GM13976 (cell line): ENCODE measurements around the gene PKNOX2.

Experiments
- DNase-seq: peaks from one replicate; pipeline ENCODE4 v3.0.0; 2012; ENCODE audit warnings: low spot score
- in situ Hi-C: fragments of 300-500 bp; cut with MboI; formaldehyde crosslinking; loops from one replicate; pipeline ENCODE4 v1.12.0; 2022; ENCODE audit warnings: low sequenced_read_pairs, mixed read lengths, inconsistent platforms; ENCODE audit not compliant: unreplicated experiment
- TF ChIP-seq, protein P1 (sequence below): IDR thresholded peaks from 2 replicates; pipeline ENCODE4 v1.5.1; 2012; ENCODE audit warnings: borderline replicate concordance, mild to moderate bottlenecking; ENCODE audit not compliant: insufficient read depth; ENCODE audit errors: extremely low read depth, missing control alignments, control extremely low read depth

PKNOX2 gene

DNA sequence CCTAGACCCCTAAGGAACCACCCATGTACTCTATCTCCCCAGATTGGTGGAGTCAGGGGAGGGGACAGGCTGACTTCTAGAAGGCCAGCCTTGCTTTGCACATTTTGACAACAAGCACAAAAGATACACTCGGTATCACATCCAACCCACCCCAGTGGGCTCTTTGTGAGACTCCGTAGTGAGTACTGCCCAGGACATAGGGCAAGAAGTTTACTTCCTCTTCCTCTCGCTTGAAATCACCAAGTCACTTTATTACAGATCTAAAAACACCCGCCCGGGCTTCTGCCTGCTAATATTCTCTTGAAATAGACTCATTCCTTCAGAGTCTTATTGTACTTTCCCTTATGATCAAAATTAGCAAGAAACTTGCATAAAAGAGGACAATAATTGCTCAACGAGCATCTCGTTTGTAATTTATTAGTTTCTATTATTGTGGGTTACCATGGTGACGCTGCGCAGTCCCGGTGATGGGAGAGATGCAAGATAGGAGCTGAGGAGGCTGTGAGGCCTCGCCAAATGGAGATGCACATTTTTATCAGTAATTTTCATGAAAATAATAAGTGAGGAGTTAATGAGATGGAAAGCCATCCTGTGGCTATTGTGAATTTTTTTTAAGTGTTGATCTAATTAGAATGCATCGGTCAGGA lies 234.6 kb downstream of the PKNOX2 start:
- no peak for DNase-seq
- in situ Hi-C loops, result no loop called here
- TF ChIP-seq, protein P1, sequence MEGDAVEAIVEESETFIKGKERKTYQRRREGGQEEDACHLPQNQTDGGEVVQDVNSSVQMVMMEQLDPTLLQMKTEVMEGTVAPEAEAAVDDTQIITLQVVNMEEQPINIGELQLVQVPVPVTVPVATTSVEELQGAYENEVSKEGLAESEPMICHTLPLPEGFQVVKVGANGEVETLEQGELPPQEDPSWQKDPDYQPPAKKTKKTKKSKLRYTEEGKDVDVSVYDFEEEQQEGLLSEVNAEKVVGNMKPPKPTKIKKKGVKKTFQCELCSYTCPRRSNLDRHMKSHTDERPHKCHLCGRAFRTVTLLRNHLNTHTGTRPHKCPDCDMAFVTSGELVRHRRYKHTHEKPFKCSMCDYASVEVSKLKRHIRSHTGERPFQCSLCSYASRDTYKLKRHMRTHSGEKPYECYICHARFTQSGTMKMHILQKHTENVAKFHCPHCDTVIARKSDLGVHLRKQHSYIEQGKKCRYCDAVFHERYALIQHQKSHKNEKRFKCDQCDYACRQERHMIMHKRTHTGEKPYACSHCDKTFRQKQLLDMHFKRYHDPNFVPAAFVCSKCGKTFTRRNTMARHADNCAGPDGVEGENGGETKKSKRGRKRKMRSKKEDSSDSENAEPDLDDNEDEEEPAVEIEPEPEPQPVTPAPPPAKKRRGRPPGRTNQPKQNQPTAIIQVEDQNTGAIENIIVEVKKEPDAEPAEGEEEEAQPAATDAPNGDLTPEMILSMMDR, result no peak

DNA sequence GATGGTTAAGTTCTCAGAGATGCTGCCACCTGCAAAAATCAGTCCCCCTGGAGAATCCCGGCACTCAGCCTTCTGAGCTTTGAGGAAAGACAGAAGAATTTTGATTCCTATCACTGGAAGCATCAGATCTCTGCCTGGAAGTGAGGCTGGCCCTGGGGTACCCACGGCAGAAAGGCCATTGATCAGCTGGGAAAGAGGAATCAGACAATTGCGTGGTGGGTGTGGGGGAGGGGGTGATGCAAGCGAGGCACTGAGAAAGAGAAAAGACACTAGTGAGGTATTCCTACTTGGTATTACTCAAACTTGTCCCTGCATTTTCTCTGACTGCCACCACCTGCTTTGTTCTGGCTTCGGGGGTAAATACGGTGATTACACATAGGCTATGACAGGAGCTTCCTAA lies 235.4 kb downstream of the PKNOX2 start:
- no peak for DNase-seq
- in situ Hi-C loops, result no loop called here
- TF ChIP-seq, protein P1, result no peak

DNA sequence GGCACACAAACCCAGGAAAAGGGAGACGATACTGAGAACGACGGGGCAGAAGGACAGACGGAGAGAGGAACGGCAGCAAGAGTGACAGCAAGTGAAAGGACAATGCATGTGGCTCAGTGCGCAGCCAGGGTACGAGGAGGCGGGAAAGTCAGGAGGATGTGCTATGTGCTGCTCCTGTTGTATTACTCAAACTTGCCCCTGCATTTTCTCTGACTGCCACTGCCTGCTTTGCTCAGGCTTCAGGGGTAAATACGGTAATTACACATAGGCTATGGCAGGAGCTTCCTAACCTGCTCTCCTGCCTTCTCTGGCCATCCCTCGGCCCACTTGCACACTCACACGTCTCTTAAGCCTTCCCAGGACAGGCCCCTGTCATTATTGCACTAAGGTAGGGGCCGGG lies 236.7 kb downstream of the PKNOX2 start:
- in situ Hi-C loops, result no loop called here

DNA sequence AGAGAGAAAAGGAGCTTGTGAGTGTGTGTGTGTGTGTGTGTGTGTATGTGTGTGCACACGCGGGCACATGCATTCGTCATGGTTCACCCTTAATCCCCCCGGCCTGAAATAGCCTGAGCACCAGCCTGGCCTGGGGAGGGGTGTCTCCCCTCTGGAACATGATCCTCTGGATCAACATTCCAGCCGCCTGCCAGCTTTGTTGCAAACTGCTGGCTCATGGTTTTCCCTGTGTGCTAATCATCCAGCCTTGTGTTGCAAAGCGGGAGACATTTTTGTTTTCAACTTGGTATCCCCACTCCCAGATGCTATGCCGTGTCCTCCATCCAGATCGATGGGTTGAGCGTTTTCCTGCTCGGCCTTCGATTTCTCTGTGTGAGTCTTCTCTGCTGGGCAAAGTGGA lies 237.2 kb downstream of the PKNOX2 start:
- TF ChIP-seq, protein P1, result no peak
- DNase-seq, result no peak
- in situ Hi-C loops, result no loop called here

More for the DNA sequence above, 236.7 kb downstream of the PKNOX2 start:
- no peak for DNase-seq
- TF ChIP-seq, protein P1, result no peak

DNA sequence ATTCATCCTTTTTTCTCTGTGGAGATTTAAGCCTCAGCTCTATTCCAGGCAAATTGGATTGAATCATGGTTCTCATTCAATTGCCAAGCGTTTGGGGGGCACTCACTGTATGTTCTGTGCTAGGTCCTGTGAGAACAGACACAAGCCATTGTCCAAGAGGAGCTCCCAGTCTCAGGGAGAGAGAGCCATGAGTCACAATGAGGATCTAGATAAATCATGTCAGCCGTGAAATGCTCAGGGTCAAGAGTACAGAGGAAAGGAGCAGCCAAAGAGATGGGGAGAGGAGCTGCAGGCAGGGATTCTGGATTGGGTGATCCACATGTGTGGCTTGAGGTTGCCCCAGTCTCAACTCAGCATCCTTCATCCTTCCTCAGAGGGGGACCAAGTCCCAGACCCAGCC lies 237.9 kb downstream of the PKNOX2 start:
- in situ Hi-C loops, result no loop called here
- DNase-seq, result no peak
- TF ChIP-seq, protein P1, result no peak

DNA sequence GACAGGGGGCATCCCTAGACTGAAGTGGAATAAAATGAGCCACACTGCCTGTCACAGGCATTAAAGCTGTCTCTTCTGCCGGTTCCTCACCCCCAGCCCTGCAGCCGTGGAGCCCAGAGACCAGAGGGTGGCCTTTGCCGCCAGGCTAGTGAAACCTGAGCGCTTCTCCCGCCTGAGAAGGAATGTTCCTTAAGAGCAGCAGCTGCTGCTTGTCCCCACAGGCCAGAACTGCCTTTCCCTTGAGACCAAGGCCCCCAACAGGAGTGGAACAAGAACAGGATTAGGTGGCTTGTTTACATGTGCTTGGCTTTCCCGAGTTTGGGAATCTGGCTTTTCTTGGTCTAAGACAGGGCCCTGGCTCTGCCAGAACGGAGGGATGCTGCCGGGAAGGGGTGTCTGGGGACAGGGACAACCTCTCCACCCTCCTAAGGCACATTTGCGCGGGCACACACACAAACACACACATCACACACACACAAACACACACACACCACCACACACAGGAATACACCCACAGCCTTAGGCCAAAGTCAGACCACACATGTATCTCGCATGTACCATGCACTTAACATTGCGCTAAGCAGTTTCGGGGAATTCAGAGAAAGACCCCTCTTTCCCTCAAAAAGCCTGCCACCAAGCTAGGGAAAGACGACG lies 239.7 kb downstream of the PKNOX2 start:
- DNase-seq, result no peak

More for the DNA sequence above, 239.7 kb downstream of the PKNOX2 start:
- TF ChIP-seq, protein P1, result no peak
- in situ Hi-C loops, result no loop called here
